Stimulated activated CD4-positive, alpha-beta T cell treated with anti-CD3 and anti-CD28 coated beads, TNF-alpha, amount 100 ng/mL, for 48 hours (primary cell): ENCODE results near the gene TTC7B.

Source experiments
- DNase-seq, 3 donors: peaks; one replicate each; pipeline ENCODE4 v3.0.0-alpha.2; 2020; ENCODE audit warnings: low read depth in 3 of 3

The TTC7B gene

GRCh38 chr14:90777358-90777757 lies 38.9 kb downstream of the TTC7B start:
- DNase-seq, result no peak

GRCh38 chr14:90775441-90775840 lies 40.8 kb downstream of the TTC7B start:
- DNase-seq, result no peak

DNA sequence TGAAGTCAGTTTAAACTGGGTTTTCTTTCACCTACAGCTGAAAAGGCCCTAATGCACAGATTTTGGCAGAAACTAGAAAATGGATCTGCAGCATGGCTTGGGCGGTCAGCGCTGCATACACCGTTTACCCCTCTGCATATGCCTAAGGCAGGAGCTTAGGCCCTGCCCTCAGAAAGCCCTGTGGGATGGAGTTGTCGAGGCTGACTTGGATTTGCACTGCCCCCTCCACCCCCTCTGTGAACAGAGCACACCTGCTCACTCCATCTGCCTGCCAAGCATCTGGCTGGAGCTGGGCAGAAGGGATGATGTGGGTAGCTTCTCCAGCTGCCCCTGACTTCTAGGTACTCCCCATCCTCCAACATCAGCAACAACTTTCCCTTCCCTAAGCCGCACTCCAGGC lies 41.9 kb downstream of the TTC7B start:
- no peak for DNase-seq

DNA sequence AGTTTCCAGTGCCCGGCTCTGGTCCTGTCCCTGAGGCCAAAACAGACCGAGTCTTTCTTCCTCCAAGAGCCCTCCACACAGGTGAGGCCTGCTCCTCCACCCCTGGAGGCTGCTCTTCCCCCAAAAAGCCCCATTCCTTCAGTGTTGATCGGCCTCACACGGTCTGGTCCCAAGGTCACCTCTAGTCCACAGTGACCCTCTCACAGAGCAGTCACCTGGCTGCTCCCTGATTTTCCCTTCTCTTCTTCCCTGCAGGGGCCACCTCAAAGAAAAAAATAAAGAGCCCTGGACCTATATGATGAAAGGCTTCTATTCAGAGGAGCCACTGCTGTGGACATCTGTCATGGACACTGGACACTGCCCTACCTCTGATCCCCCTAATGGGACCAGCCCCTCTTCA lies 42.5 kb downstream of the TTC7B start:
- DNase-seq, result no peak

- DNase-seq, result no peak
Measured at GRCh38 chr14:90773196-90773486, 43.1 kb downstream of the TTC7B start.

DNA sequence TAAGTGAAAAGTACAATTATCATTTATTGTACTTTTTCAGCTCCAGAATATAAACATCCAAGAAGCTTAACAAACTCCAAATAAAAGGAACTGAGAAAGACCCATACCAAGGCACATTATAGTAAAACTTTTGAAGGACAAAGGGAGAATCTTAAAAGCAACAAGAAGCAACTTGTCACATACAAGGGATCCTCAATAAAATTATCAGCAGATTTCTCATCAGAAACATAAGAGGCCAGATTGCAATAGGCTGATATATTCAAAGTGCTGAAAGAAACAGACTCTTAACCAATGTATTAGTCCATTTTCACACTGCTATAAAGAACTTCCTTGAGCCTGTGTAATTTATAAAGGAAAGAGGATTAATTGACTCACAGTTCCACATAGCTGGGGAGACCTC lies 48.3 kb downstream of the TTC7B start:
- no peak for DNase-seq

DNA sequence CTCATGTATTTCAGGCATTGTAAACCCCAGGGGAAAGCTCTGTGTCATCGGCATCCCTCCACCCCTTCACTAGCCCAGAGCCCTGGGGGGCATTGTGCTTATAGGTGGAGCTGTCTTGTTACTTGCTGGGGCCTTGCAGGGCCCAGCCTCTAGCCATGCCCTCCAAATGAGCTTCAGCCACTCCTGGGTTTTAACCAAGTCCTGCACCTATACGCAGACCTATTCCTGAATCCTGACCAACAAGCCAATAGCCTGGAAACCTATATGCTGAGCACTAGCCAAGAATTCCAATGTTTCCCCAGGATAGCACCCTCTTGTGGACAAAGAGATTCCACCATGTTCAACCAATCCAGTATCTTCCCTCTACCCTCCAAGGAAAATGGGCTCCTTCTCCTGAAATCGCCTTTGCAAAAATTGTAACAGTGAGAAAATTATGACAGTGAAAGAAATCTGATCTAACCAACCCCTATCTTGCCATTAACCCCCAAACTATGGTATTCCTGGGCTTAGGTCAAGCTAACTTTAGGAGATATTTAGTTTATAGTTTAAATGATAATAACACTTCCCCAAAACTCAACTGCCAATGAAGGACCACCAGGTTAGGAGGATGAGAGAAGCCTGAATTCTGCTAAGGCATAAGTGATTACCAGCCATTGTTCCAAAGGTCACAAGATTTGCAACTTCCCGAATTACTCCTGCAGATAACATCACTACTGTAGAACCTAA lies 55.5 kb downstream of the TTC7B start:
- no peak for DNase-seq

DNA sequence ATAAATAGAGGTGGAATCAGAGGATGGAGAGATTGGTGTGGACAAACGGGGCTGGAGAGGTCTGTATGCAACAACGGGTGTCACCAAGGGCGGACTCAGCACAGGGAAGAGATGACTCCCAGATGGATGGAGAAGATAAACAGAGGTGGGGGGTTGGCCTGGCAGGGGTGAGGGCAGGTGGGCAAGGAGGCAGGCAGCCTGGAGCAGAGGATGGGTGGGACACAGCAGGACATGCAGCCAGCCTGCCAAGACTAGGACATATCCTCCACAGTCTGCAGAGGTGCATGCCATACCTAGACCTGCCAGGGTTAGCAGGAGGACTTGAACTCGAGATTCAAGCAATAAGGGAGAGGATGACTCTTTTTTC lies 56.2 kb downstream of the TTC7B start:
- no peak for DNase-seq

GRCh38 chr14:90759370-90760077 lies 56.7 kb downstream of the TTC7B start:
- no peak for DNase-seq

GRCh38 chr14:90758959-90759358 lies 57.3 kb downstream of the TTC7B start:
- DNase-seq, result no peak

- DNase-seq, result peak; percentile 86 to 95 (median 89)
Measured at GRCh38 chr14:90758028-90758889, 58.0 kb downstream of the TTC7B start.

DNA sequence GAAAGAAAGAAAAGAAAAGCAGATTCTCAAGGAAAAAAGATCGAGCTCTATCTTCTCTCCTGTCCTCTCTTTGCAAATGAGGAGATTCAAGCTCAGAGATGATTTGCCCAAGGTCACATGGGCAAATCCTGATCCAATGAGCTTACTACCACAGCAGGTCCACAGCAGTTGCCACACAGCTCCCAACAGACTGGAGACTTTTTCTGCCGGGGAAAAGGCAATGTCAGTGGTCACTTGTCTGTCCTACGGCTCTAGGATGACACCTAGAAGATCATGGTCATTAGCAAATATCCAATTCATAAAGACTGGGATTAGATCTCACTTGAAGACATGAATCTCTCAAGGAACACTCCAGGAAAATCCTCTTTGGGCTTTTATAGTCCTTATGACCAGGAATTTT lies 58.8 kb downstream of the TTC7B start:
- no peak for DNase-seq

DNA sequence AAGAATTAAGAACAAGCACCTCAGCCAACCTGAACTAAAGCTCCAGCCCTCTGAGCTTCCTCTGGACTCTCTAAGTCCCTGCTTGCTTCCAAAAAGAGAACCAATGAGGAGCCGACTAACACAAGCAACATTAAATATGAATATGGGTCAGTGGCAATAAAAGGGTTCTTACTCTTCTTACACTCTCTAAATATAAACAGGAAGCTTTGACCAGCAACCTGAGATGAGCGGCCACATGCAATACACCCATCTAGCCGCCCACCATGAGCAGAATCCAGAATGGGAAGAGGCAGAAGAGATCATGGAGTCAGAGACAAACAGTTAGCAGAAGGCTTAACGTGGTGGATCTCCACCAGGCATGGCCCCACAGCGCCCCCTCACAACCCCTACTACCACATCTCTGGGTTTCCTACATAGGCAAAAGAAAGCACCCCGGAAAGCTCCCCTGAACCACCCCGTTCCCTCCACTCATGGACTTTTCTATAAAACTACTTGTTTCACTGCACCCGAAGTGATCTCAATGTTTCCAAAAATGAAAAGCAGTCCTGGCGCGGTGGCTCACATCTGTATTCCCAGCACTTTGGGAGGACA lies 59.4 kb downstream of the TTC7B start:
- DNase-seq, result no peak

GRCh38 chr14:90755661-90756304 lies 60.4 kb downstream of the TTC7B start:
- DNase-seq, result peak in 1 of 3 donors; percentile 40

DNA sequence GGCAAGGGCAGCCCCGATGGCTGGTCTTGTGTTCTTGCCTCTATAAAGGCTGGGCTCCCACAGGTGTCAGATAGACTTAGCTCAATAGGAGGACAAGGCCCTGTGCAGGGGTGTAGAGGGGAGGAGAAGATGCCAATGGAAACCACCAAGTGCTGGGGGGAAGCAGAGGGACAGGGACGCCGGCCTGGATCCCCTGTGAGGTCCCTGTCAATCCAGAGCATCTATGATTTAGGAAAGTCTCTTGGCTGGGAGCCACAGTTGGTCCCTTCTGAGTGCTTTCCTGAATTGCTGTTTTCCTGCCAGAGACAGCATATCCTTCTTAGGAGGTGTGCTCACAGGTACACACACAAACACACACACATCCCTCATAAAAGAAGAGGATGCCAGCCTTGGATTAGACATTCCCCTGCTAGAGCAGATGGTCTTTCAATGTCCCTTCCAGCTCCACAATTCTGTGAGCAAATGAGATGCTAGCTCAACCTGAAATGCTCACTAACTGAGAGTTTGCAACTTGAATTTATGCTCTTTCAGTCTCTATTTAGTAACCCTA lies 62.7 kb downstream of the TTC7B start:
- no peak for DNase-seq

DNA sequence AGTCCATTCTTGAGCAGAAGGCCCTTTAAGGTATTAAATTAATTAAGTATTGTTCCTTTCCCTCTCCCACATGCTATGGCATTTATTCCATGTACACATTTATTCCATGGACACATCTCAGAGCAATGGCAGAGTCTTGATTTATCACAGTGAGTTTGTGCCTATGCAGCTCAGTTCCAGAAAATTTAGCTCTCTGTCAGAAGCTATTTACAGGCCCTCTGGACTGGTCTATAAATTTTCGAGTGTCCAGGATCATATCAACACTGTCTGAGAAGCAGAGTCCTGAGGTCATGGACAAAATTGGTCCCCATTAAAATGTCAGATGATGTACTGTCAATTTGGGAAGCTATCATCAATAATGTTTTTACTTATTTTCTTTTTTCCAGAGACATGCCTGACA lies 65.5 kb downstream of the TTC7B start:
- DNase-seq, result no peak

GRCh38 chr14:90750191-90750590 lies 66.0 kb downstream of the TTC7B start:
- no peak for DNase-seq

DNA sequence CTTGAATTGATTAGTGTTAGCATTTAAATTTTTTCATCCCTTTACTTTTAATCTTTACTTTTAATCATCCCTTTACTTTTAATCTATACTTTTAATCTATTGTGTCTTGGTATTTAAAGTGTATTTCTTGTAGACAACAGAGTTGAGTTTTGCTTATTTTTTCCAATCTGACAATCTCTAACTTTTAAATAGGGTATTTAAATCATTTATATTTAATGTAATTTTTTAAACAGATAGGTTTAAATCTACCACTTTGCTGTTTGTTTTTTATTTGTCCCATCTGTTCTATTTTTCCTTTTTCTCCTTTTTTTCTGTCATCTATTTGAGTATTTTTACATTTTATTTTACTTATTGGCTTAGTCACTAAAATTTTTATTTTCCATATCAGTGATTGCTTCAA lies 68.3 kb downstream of the TTC7B start:
- DNase-seq, result no peak

DNA sequence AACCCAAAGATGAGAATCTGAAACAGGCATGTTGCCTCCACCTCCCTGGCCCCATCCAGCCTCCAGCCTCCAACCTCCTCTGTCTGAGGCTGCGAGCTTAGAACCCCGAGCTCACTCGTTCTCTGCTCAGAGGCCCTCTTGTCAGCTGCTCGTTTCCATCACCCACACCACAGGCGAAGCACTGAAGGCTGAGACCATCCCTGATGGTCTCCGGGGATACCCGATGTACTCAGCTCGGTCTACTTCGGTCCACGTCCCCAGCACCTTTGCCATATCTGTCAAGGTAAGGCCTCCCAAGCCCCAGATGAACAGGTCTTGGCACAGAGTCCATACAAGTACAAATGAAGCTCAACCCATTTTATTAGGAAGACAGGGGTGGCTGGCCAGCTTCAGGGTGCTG lies 72.4 kb downstream of the TTC7B start:
- DNase-seq, result no peak

DNA sequence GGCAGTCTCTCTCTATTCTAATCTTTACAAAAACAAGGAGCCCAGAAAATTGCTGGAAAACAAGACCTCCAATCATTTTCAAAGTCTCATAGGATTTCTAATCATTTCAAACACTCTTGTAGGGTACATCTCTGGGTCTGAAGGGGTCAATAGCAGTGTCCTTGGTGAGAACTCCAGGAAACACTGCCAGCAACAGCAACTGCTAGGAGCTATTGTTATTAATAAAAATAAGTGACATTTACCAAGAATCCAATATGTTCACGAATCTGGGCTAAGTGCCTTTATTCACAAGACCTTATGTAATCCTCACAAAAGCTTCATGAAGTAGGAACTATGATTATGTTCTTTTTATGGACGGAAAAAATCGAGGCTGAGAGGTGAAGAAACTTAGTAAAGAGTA lies 72.8 kb downstream of the TTC7B start:
- DNase-seq, result no peak

DNA sequence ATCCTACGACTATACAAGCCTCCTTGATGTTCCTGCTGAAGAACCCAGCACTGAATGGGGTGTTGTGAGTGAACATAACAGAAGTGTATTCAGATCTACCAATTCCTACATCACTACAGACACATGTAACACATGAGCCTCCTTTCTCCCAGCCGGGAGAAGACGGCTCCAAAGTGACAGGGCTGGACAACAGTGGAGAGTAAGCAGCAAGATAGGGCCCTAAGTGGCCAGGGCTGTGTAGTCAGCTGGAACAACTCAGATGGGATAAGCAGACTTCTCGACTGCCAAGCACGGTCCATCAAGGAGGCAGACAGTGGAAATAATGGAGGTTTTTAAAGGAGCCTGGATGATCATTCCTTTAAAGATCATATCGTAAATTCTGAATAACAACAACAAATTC lies 73.5 kb downstream of the TTC7B start:
- DNase-seq, result no peak

GRCh38 chr14:90742252-90742651 lies 74.0 kb downstream of the TTC7B start:
- DNase-seq, result no peak
